GM13976 (cell line): ENCODE measurements around the gene SP1.

Source experiments
- DNase-seq: peaks from one replicate; pipeline ENCODE4 v3.0.0; 2012; ENCODE audit warnings: low spot score
- in situ Hi-C: fragments of 300-500 bp; cut with MboI; formaldehyde crosslinking; loops from one replicate; pipeline ENCODE4 v1.12.0; 2022; ENCODE audit warnings: low sequenced_read_pairs, mixed read lengths, inconsistent platforms; ENCODE audit not compliant: unreplicated experiment
- TF ChIP-seq, protein P1 (sequence below): IDR thresholded peaks from 2 replicates; pipeline ENCODE4 v1.5.1; 2012; ENCODE audit warnings: borderline replicate concordance, mild to moderate bottlenecking; ENCODE audit not compliant: insufficient read depth; ENCODE audit errors: extremely low read depth, missing control alignments, control extremely low read depth

Gene SP1

DNA sequence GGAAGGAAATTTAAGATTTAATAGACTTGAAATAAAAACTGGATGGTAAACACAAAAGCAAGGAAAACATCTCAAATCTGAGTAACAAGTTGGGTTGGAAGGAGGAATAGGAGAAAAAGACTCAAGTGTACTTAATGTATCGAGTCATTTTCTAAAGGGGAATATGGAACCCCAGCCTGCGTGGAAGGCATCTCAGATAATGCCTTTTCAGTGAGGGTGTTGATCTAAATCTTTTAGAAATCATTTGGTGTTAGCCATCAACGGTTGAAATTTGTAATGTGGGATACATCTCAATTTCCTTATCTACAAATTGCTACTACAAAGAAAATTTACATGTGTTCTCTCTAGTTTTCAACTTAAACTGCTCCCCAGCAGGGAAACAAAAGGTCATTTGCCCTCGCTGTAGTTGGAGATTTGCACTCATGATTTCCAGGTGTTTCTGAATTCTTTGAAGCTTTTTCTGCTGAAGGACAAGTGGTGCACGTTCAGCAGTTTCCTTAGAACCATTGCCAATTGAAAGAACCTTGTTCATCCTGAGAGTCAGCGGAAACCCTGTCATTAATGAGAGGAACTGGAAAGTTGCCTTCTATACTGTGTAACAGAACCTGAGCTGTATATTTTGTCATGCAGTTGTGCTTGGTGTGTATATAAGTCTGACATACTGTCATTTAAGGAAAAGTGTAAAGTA is 74.1 kb downstream of the SP1 start:
- DNase-seq: no peak
- TF ChIP-seq, protein P1, sequence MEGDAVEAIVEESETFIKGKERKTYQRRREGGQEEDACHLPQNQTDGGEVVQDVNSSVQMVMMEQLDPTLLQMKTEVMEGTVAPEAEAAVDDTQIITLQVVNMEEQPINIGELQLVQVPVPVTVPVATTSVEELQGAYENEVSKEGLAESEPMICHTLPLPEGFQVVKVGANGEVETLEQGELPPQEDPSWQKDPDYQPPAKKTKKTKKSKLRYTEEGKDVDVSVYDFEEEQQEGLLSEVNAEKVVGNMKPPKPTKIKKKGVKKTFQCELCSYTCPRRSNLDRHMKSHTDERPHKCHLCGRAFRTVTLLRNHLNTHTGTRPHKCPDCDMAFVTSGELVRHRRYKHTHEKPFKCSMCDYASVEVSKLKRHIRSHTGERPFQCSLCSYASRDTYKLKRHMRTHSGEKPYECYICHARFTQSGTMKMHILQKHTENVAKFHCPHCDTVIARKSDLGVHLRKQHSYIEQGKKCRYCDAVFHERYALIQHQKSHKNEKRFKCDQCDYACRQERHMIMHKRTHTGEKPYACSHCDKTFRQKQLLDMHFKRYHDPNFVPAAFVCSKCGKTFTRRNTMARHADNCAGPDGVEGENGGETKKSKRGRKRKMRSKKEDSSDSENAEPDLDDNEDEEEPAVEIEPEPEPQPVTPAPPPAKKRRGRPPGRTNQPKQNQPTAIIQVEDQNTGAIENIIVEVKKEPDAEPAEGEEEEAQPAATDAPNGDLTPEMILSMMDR: no peak
- in situ Hi-C loops: no loop called here

DNA sequence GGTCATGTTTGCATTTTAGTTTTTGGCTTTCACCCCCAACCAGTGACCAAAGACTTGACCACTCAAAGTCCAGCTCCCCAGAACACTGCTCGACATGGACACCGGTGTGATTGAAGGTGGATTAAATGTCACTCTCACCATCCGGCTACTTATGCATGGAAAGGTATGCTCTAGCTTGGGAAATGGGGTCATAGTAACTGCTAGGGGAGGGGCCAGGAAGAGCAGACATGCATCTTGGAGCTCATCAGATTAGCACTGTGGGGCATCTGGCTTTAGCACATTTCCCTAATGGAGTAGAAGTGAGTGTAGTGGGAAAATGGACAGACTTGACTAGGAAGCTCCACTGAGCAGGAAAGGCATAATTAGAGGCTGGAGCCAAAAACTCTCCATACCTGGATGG is 74.7 kb downstream of the SP1 start:
- in situ Hi-C loops: no loop called here
- DNase-seq: no peak
- TF ChIP-seq, protein P1: no peak

DNA sequence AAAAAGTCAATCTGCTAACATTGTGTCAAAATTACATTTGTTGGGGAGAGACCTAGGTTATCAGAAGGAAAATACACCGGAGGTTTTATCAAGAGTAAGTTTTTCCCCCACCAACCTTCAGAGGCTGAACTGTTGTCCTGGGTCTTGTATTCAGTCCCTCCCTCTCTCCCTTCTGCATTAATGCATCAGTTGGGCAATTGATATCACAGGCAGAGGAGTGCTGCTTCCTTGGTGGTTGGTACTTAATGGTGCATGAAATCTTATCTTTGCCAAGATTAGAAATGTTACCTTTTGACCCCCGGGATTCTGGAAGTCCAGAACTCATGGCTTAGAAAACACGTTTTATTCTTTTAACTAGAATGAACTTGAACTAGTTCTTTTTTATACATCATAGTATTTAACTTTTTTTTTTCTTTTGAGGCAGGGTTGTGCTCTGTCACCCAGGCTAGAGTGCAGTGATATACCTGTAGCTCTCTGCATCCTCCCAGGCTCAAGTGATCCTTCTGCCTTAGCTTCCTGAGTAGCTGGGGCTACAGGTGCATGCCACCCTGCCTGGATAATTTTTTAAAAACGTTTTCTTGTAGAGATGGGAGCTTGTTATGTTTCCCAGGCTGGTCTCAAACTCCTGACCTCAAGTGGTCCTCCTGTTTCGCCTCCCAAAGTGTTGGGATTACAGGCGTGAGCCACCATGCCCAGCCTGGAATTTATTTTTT is 76.8 kb downstream of the SP1 start:
- in situ Hi-C loops: no loop called here
- no peak for DNase-seq
- TF ChIP-seq, protein P1: no peak

DNA sequence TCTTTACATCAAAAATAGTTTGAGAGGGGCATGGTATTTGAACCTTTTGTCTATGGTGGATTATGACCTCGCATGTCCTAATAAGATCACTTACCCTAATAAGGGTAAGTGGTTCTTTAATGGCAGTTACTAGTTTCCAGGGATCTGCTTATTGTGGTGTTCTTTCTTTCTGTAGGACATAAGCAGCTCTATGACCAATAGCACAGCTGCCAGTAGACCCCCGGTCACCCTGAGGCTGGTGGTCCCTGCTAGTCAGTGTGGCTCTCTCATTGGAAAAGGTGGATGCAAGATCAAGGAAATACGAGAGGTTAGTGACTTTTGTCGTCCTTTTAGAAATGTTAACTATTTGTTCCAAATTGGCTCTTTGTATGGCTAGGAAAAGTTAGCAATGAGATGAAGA is 79.1 kb downstream of the SP1 start:
- in situ Hi-C loops: no loop called here
- TF ChIP-seq, protein P1: no peak
- no peak for DNase-seq

DNA sequence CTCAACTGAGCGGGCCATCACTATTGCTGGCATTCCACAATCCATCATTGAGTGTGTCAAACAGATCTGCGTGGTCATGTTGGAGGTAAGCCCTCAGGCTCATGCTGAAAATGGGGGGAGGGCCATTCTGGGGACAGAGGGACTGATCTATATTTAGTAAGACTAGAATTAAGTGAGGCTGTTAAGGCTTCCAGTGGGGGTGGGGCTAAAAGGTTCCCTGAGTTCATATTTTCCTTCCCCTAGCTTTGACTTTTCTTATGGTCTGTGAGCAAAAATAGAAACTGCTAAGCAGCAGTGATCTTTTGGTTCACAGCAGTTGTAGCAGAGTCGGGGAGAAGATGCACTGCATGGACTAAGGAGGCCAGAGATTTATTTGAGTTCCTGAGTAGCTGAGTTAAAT is 81.1 kb downstream of the SP1 start:
- TF ChIP-seq, protein P1: no peak
- no peak for DNase-seq
- in situ Hi-C loops: no loop called here

DNA sequence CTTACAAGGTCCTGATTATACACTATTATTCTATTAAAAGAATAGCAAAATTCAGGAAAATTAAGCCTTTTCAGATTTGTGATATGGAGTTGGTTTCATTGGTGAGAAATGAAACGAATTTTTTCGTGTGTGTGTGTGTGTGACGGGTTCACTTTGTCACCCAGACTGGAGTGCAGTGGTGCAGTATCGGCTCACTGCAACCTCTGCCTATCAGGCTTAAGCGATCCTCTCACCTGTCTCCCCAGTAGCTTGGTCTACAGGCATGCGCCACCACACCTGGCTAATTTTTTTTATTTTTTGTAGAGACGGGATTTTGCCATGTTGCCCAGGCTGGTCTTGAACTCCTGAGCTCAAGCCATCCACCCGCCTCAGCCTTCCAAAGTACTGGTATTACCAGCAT is 81.6 kb downstream of the SP1 start:
- TF ChIP-seq, protein P1: no peak
- DNase-seq: no peak
- in situ Hi-C loops: no loop called here
